Fibroblast of the aortic adventitia (primary cell): ENCODE data around the gene C1orf52. TPM values are rescaled to one million over a fixed set of nuclear protein-coding genes. Genes with fewer than 3 reads are reported as not detected.

Experiments
- DNase-seq: peaks from one replicate; pipeline ENCODE4 v3.0.0-alpha.2; 2010; ENCODE audit warnings: low read depth
- H3K4me3 ChIP-seq: 2 replicates; pipeline ENCODE4 v1.5.1; 2011; ENCODE audit warnings: low read depth, mild to moderate bottlenecking, control low read depth, low read length, moderate library complexity
- CTCF ChIP-seq: IDR thresholded peaks from 2 replicates; pipeline ENCODE4 v1.5.1; 2011; ENCODE audit warnings: mild to moderate bottlenecking, low read length, control low read depth, inconsistent platforms; ENCODE audit not compliant: insufficient read depth
- total RNA-seq: library from RNA; depleted of rRNA; stranded (reverse); fragments of >200 nt; gene quantifications from 2 replicates; pipeline ENCODE4 v1.2.3, GENCODE V29; 2012; ENCODE audit warnings: low replicate concordance

The C1orf52 gene
- total RNA-seq, 1 donor: 10.8 TPM

- DNase-seq: no peak
- no peak for TF ChIP-seq CTCF
- no peak overlapping the region for H3K4me3 ChIP-seq
These were observed 42.8 kb downstream of the C1orf52 start for GRCh38 chr1:85216697-85217096.

- no peak for DNase-seq
- no peak overlapping the region for H3K4me3 ChIP-seq
- no peak for TF ChIP-seq CTCF
These were observed 44.8 kb downstream of the C1orf52 start for GRCh38 chr1:85214654-85215053.

- TF ChIP-seq CTCF: no peak
- no peak overlapping the region for H3K4me3 ChIP-seq
- no peak for DNase-seq
These were observed 51.0 kb downstream of the C1orf52 start for GRCh38 chr1:85208488-85208887.

GRCh38 chr1:85203573-85204171 lies 55.8 kb downstream of the C1orf52 start:
- TF ChIP-seq CTCF: no peak
- peak; percentile 17 for DNase-seq
- no peak overlapping the region for H3K4me3 ChIP-seq

- H3K4me3 ChIP-seq: no peak overlapping the region
- no peak for TF ChIP-seq CTCF
- DNase-seq: no peak
These were observed 56.6 kb downstream of the C1orf52 start for GRCh38 chr1:85202864-85203255.

GRCh38 chr1:85202092-85202863 lies 57.2 kb downstream of the C1orf52 start:
- no peak for TF ChIP-seq CTCF
- no peak for DNase-seq
- H3K4me3 ChIP-seq: peak overlapping the region; percentile 70
